SH-SY5Y (cell line): ENCODE results near the gene SLC24A4.

Experiments
- GATA2 ChIP-seq: IDR thresholded peaks from 2 replicates; pipeline ENCODE4 v1.6.1; 2011; ENCODE audit warnings: mild to moderate bottlenecking, low read depth, low read length
- GATA3 ChIP-seq: IDR thresholded peaks from 2 replicates; pipeline ENCODE4 v1.6.1; 2011; ENCODE audit warnings: low read depth, mild to moderate bottlenecking, low read length, moderate library complexity

- TF ChIP-seq GATA2 (no peak), GATA3 (no peak)
Observed at GRCh38 chr14:92314182-92314581, 8.8 kb upstream of the SLC24A4 start.
